Fibroblast of lung (primary cell): ENCODE data around the gene TMEM30A. TPM values are rescaled to one million over a fixed set of nuclear protein-coding genes. Genes with fewer than 3 reads are reported as not detected.
A peak's percentile ranks its signal among the peaks of the same experiment; 100 is the strongest.

Source experiments
- DNase-seq, 2 donors: peaks; one replicate each; pipeline versions ENCODE4 v3.0.0 to v3.0.0-alpha.2; 2010; ENCODE audit warnings: low read depth in 2 of 2
- H2AFZ ChIP-seq: 2 replicates; pipeline ENCODE4 v1.5.1; 2012; ENCODE audit warnings: low read length, control low read depth, inconsistent platforms
- H3K27ac ChIP-seq: 2 replicates; pipeline ENCODE4 v1.5.1; 2011; ENCODE audit warnings: low read length, control low read depth; ENCODE audit not compliant: insufficient read depth
- H3K27me3 ChIP-seq: 2 replicates; pipeline ENCODE4 v1.5.1; 2011; ENCODE audit warnings: mild to moderate bottlenecking, low read length; ENCODE audit not compliant: control insufficient read depth, insufficient read depth
- H3K36me3 ChIP-seq: 2 replicates; pipeline ENCODE4 v1.5.1; 2011; ENCODE audit warnings: low read length; ENCODE audit not compliant: control insufficient read depth, insufficient read depth
- H3K4me1 ChIP-seq: 2 replicates; pipeline ENCODE4 v1.5.1; 2011; ENCODE audit warnings: low read length; ENCODE audit not compliant: control insufficient read depth, insufficient read depth; ENCODE audit errors: extremely low read depth
- H3K4me2 ChIP-seq: 2 replicates; pipeline ENCODE4 v1.5.1; 2011; ENCODE audit warnings: low read length, control low read depth; ENCODE audit not compliant: insufficient read depth; ENCODE audit errors: extremely low read depth
- H3K4me3 ChIP-seq, 4 experiments: fragments of 200-600 bp in 1 of 4; sonication (generic) in 1 of 4; replicated peaks in 1 of 4; 2 replicates each; pipeline ENCODE4 v1.5.1; 2011 to 2016; ENCODE audit warnings: low read length in 4 of 4, low read depth in 3 of 4, mild to moderate bottlenecking in 3 of 4, control low read depth in 2 of 4, inconsistent platforms in 1 of 4, mixed read lengths in 1 of 4; ENCODE audit not compliant: insufficient read depth in 1 of 4; ENCODE audit errors: control extremely low read depth in 1 of 4
- H3K79me2 ChIP-seq: 2 replicates; pipeline ENCODE4 v1.5.1; 2012; ENCODE audit warnings: mild to moderate bottlenecking, low read length, inconsistent platforms; ENCODE audit not compliant: control insufficient read depth, insufficient read depth
- H3K9ac ChIP-seq: 2 replicates; pipeline ENCODE4 v1.5.1; 2011; ENCODE audit warnings: mild to moderate bottlenecking, low read length, control low read depth; ENCODE audit not compliant: insufficient read depth
- H3K9me3 ChIP-seq: 2 replicates; pipeline ENCODE4 v1.5.1; 2012; ENCODE audit warnings: low read depth, low read length; ENCODE audit not compliant: control insufficient read depth, insufficient read depth
- H4K20me1 ChIP-seq: 2 replicates; pipeline ENCODE4 v1.5.1; 2011; ENCODE audit warnings: low read length; ENCODE audit not compliant: control insufficient read depth, insufficient read depth; ENCODE audit errors: extremely low read depth
- EZH2 ChIP-seq: IDR thresholded peaks from 2 replicates; pipeline ENCODE4 v1.5.1; 2012; ENCODE audit warnings: low read length, control low read depth, mild to moderate bottlenecking; ENCODE audit errors: missing control alignments
- polyA plus RNA-seq, 2 donors: library from polyadenylated mRNA; depleted of rRNA in 1 of 2; stranded (reverse) in 1 of 2; unstranded in 1 of 2; fragments of >200 nt; gene quantifications; 2 replicates each; pipeline ENCODE4 v1.2.1, GENCODE V29; 2011 to 2012; ENCODE audit warnings: missing spikeins in 1 of 2
- total RNA-seq: library from RNA; depleted of rRNA; stranded (reverse); fragments of >200 nt; gene quantifications from 2 replicates; pipeline ENCODE4 v1.2.1, GENCODE V29; 2014
- TF ChIP-seq, protein P1 (sequence below), 2 donors: IDR thresholded peaks in 1 of 2; conservative IDR thresholded peaks in 1 of 2; 1 replicate in 1 of 2; 2 replicates in 1 of 2; pipeline ENCODE4 v1.5.1; 2011 to 2012; ENCODE audit warnings: low read length in 2 of 2, control low read depth in 1 of 2, inconsistent platforms in 1 of 2, low read depth in 1 of 2, mild to moderate bottlenecking in 1 of 2

The TMEM30A gene
- total and polyA plus RNA-seq, 2 donors (not counting 1 experiment from before 2014, with no cell fraction given), result 111 to 153 TPM

DNA sequence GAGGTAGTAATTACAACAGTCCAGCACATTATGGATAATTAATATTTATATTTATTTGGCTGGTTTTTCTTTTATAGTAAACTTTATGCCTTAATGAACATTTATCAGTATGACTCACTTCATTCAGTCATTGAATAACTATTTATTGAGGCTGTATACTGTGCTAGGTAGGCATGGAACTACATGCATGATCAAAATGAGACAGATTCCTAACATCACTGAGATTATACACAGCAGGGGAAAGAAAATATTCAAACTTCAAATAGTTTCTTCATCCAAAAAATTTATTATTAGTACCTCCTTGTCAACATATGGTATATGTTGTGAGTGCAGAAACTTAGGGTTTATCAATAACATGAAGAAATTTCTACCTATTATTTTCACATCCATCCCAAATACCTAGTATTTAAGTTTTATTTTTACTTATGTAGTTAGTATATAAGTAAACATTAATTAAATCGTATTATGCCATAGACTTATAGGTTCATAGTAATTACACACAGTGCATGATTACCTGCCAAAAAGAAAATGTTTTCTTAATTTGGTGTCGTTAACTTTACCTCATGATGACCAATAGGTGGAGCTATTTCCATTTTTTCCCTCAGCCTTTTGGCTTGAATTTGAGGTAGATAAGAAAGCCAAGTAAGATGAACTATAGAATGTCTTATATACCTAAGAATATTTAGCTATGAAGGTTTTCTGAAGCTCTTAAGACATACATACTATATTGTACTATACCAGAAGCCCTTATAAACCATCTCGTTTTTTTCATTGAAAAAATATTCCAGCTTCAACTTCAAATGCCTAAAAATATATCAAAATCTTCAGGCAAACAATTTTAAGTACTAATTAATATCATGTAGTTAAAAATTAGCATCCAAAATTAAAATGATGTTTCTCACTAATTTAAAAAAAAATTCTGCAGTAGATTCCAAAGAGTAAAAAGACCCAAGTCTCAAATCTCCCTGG, 12.5 kb upstream of the TMEM30A start:
- H4K20me1 ChIP-seq, result no peaks in the 10 kb centered on the region
- H2AFZ ChIP-seq, result no peak overlapping the region
- peak; percentile 45 to 80 for DNase-seq
- H3K9me3 ChIP-seq, result no peaks in the 10 kb centered on the region
- no peaks in the 10 kb centered on the region for H3K27me3 ChIP-seq
- no peak overlapping the region for H3K4me2 ChIP-seq
- H3K27ac ChIP-seq, result no peak overlapping the region
- no peak overlapping the region for H3K9ac ChIP-seq
- H3K79me2 ChIP-seq, result no peaks in the 10 kb centered on the region
- no peak overlapping the region for H3K4me3 ChIP-seq
- TF ChIP-seq EZH2, result no peak
- TF ChIP-seq, protein P1, sequence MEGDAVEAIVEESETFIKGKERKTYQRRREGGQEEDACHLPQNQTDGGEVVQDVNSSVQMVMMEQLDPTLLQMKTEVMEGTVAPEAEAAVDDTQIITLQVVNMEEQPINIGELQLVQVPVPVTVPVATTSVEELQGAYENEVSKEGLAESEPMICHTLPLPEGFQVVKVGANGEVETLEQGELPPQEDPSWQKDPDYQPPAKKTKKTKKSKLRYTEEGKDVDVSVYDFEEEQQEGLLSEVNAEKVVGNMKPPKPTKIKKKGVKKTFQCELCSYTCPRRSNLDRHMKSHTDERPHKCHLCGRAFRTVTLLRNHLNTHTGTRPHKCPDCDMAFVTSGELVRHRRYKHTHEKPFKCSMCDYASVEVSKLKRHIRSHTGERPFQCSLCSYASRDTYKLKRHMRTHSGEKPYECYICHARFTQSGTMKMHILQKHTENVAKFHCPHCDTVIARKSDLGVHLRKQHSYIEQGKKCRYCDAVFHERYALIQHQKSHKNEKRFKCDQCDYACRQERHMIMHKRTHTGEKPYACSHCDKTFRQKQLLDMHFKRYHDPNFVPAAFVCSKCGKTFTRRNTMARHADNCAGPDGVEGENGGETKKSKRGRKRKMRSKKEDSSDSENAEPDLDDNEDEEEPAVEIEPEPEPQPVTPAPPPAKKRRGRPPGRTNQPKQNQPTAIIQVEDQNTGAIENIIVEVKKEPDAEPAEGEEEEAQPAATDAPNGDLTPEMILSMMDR (conservative IDR thresholded peaks at IDR 0.05 in 1 of 2, IDR thresholded peaks at IDR 0.05 in 1 of 2; ENCODE audit: low read depth in 1 of 2, low read length in 2 of 2), result peak; percentile 52 to 60
- no peaks in the 10 kb centered on the region for H3K36me3 ChIP-seq
- no peaks in the 10 kb centered on the region for H3K4me1 ChIP-seq

DNA sequence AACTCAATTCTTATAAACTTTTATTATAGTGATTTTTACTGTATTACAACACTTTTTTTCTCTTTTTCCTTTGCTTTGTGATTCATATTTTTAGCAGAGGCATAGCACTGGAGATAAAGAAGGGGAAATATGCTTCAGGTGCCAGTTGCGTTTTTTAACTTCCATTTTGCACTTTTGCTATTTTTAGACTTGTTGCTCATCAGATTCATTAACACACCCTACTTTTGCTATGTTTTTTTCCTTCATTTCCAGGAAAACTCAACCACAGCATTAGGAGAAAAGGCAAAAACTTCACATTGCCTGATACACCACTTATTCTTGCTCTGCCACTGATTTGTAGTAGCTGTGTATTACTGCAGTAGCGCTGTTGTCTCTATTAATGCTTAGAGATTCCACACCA, 8.0 kb upstream of the TMEM30A start:
- H3K4me1 ChIP-seq, result no peaks in the 10 kb centered on the region
- no peaks in the 10 kb centered on the region for H4K20me1 ChIP-seq
- H3K79me2 ChIP-seq, result no peaks in the 10 kb centered on the region
- H3K9ac ChIP-seq, result no peak overlapping the region
- H3K4me3 ChIP-seq, result no peak overlapping the region
- H3K9me3 ChIP-seq, result no peaks in the 10 kb centered on the region
- H3K36me3 ChIP-seq, result no peaks in the 10 kb centered on the region
- H3K4me2 ChIP-seq, result no peak overlapping the region
- TF ChIP-seq, protein P1 (conservative IDR thresholded peaks at IDR 0.05 in 1 of 2, IDR thresholded peaks at IDR 0.05 in 1 of 2; ENCODE audit: low read depth in 1 of 2, low read length in 2 of 2), result no peak
- no peak for TF ChIP-seq EZH2
- H3K27ac ChIP-seq, result no peak overlapping the region
- no peak for DNase-seq
- H2AFZ ChIP-seq, result no peak overlapping the region
- no peaks in the 10 kb centered on the region for H3K27me3 ChIP-seq

DNA sequence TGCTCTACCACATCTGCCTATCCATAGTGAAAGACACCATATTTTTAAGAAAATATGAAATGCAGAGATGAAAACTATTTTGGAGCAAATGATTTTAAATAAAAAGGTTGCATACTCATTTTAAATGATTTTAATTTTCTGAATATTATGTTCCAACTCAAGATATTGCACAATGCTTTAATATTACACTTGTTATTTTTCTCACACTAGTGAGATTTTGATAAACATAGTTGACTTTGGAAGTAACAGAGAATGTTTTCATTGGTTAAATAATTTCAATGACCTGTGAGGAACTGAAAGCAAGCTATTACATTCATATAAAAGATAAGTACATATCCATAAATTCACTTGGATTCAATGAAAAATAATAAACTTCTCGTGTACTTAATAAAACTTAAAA, 7.2 kb upstream of the TMEM30A start:
- Histone ChIP-seq H3K4me1 (no peaks in the 10 kb centered on the region), H3K36me3 (no peaks in the 10 kb centered on the region), H3K79me2 (no peaks in the 10 kb centered on the region), H3K9me3 (no peaks in the 10 kb centered on the region), H3K4me3 (no peak overlapping the region), H3K27ac (no peak overlapping the region), H2AFZ (no peak overlapping the region), H3K4me2 (no peak overlapping the region), H3K27me3 (no peaks in the 10 kb centered on the region), H4K20me1 (no peaks in the 10 kb centered on the region), H3K9ac (no peak overlapping the region)
- TF ChIP-seq, protein P1 (conservative IDR thresholded peaks at IDR 0.05 in 1 of 2, IDR thresholded peaks at IDR 0.05 in 1 of 2; ENCODE audit: low read depth in 1 of 2, low read length in 2 of 2), result no peak
- TF ChIP-seq EZH2, result no peak
- no peak for DNase-seq
